Lower lobe of right lung (tissue), 2 donors: ENCODE measurements around the gene JAG1. TPM values are rescaled to one million over a fixed set of nuclear protein-coding genes. Genes with fewer than 3 reads are reported as not detected.

ENCODE experiments used
- ATAC-seq, 2 donors: fragments of 200-7000 bp; cut with Tn5 transposase; one replicate each; pipeline ENCODE4 v1.9.1; 2020 to 2022; ENCODE audit warnings: mild to moderate bottlenecking in 2 of 2, moderate library complexity in 2 of 2
- DNase-seq: peaks from one replicate; pipeline ENCODE4 v3.0.0-alpha.2; 2020
- H3K27ac ChIP-seq: fragments of 200-600 bp; one replicate; pipeline ENCODE4 v1.8.0; 2022
- H3K27me3 ChIP-seq: fragments of 200-600 bp; one replicate; pipeline ENCODE4 v1.8.0; 2022; ENCODE audit warnings: low read depth
- H3K36me3 ChIP-seq: fragments of 200-600 bp; one replicate; pipeline ENCODE4 v1.8.0; 2022; ENCODE audit warnings: mild to moderate bottlenecking
- H3K4me1 ChIP-seq: fragments of 200-600 bp; one replicate; pipeline ENCODE4 v1.8.0; 2022
- H3K4me3 ChIP-seq: fragments of 200-600 bp; one replicate; pipeline ENCODE4 v1.8.0; 2022; ENCODE audit warnings: mild to moderate bottlenecking
- H3K9me3 ChIP-seq: fragments of 200-600 bp; one replicate; pipeline ENCODE4 v1.8.0; 2022
- CTCF ChIP-seq: fragments of 200-600 bp; IDR thresholded peaks from one replicate; pipeline ENCODE4 v1.8.0; 2022; ENCODE audit warnings: antibody characterized with exemption, mild to moderate bottlenecking
- intact Hi-C: fragments of 100-400 bp; cut with DNase I; formaldehyde crosslinking; loops from one replicate; pipeline ENCODE4 v1.11.0; 2022
- total RNA-seq: library from RNA; stranded (reverse); fragmentation: NEBNext Ultra II Directional; extraction: Animal tissue kit (Norgen Biotek cat#: 25700); gene quantifications from one replicate; pipeline ENCODE4 v1.2.1, GENCODE V29; 2021
- donor health status: DM: no; HTN: yes; CAD: no; lungs with severe emphysema.

JAG1 gene
- total RNA-seq, 1 donor from 2014 or later: 60.1 TPM

GRCh38 chr20:10629946-10630650 is 43.7 kb downstream of the JAG1 start:
- DNase-seq: no peak
- H3K4me3 ChIP-seq: no peak overlapping the region
- intact Hi-C loops: no loop called here
- H3K27me3 ChIP-seq: no peaks in the 10 kb centered on the region
- H3K4me1 ChIP-seq: no peaks in the 10 kb centered on the region
- no peak for TF ChIP-seq CTCF
- no peaks in the 10 kb centered on the region for H3K36me3 ChIP-seq
- H3K9me3 ChIP-seq: no peaks in the 10 kb centered on the region
- no peak for ATAC-seq
- H3K27ac ChIP-seq: no peak overlapping the region

GRCh38 chr20:10626896-10627295 is 46.9 kb downstream of the JAG1 start:
- peak in 1 of 2 donors; percentile 11 for ATAC-seq
- H3K27me3 ChIP-seq: no peaks in the 10 kb centered on the region
- intact Hi-C loops: no loop called here
- DNase-seq: no peak
- no peaks in the 10 kb centered on the region for H3K36me3 ChIP-seq
- no peaks in the 10 kb centered on the region for H3K9me3 ChIP-seq
- H3K4me1 ChIP-seq: no peaks in the 10 kb centered on the region
- no peak overlapping the region for H3K4me3 ChIP-seq
- no peak for TF ChIP-seq CTCF
- no peak overlapping the region for H3K27ac ChIP-seq

- Histone ChIP-seq H3K27ac (no peak overlapping the region), H3K27me3 (no peaks in the 10 kb centered on the region)
- intact Hi-C loops: no loop called here
Observed at GRCh38 chr20:10625641-10626040, 48.2 kb downstream of the JAG1 start.

GRCh38 chr20:10622657-10623418 is 51.0 kb downstream of the JAG1 start:
- Histone ChIP-seq H3K36me3 (no peaks in the 10 kb centered on the region), H3K27ac (peak overlapping the region; percentile 59), H3K4me3 (no peak overlapping the region), H3K27me3 (no peaks in the 10 kb centered on the region), H3K9me3 (no peaks in the 10 kb centered on the region), H3K4me1 (no peaks in the 10 kb centered on the region)
- peak; percentile 37 to 58 for ATAC-seq
- no peak for DNase-seq
- TF ChIP-seq CTCF: no peak
- intact Hi-C loops: no loop called here

More at GRCh38 chr20:10625641-10626040, 48.2 kb downstream of the JAG1 start:
- no peaks in the 10 kb centered on the region for H3K36me3 ChIP-seq
- no peak for TF ChIP-seq CTCF
- no peak for DNase-seq
- no peak for ATAC-seq
- no peaks in the 10 kb centered on the region for H3K9me3 ChIP-seq
- no peaks in the 10 kb centered on the region for H3K4me1 ChIP-seq
- H3K4me3 ChIP-seq: no peak overlapping the region

GRCh38 chr20:10621149-10621548 is 52.6 kb downstream of the JAG1 start:
- Histone ChIP-seq H3K4me1 (no peaks in the 10 kb centered on the region), H3K9me3 (no peaks in the 10 kb centered on the region), H3K4me3 (no peak overlapping the region), H3K27me3 (no peaks in the 10 kb centered on the region), H3K36me3 (no peaks in the 10 kb centered on the region), H3K27ac (no peak overlapping the region)
- DNase-seq (no peak), ATAC-seq (no peak)
- intact Hi-C loops: no loop called here
- no peak for TF ChIP-seq CTCF
